LNCaP clone FGC (cell line): Measurements from ENCODE around the gene ZNF799.
"Not testable (repeated sequence)": the region's sequence is repeated elsewhere in the genome, so short reads cannot be mapped to it uniquely, and the experiment has no call there.

Experiments used
- DNase-seq: peaks from one replicate; pipeline ENCODE4 v3.0.0-alpha.2; 2011; ENCODE audit warnings: low read depth
- H3K4me3 ChIP-seq: 2 replicates; pipeline ENCODE4 v1.5.1; 2011; ENCODE audit warnings: mild to moderate bottlenecking, low read depth, low read length, control low read depth
- TF ChIP-seq, protein P1 (sequence below): IDR thresholded peaks from 2 replicates; pipeline ENCODE4 v1.5.1; 2012; ENCODE audit warnings: mild to moderate bottlenecking; ENCODE audit not compliant: control insufficient read depth, insufficient read depth; ENCODE audit errors: extremely low read depth

Gene ZNF799

DNA sequence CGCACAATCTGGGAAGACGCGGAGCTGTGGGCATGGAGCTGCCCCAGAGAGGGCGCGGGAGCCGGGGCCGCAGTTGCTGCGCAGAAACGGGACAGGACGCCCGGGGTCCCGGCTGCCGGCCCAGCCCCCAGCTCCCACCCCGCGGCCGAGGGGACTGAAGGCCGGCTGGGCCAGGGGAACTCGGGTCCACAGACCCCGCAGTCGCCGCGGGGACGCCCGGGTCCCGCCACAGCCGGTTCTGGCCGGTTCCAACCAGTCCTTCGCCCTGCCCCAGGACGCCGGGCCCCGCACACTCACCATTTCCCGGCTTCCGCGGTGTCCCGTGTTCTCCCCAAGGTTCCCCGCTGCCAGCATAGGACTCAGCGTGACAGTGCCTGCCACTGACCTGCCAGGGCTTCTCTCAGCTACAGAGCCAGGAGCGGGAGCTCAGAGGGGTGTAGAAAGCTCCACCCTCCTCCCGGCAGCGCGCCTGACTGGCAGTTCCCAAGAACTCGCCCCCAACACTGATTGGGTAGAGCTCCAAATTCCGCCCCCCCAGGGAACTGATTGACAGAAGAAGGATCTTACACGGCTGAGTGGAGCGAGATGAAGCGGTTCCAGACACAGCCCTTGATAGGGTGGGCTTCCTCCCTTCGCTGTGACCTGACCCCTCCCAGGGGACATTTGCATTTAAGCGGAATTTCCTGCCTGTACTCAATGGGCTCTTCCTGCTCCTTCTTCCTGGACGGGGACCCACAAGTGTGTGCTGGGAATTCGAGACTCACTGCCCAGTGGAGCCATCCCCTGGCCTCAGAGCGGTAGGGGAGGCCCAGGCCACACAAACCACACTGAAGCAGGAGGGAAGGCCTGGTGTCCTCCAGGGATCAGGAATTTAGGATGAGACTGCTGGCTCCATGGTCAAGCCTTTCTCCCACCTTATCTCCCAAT, 35.6 kb downstream of the ZNF799 start, which contains the start of gene ZNF442:
Gene ZNF442, minus strand, starts transcription at position 448 of the 927 bp plus-strand sequence. CDS start 2,052 bp downstream, outside the sequence.
- H3K4me3 ChIP-seq, result peak within 1 kb of the TSS; percentile 78
- TF ChIP-seq, protein P1, sequence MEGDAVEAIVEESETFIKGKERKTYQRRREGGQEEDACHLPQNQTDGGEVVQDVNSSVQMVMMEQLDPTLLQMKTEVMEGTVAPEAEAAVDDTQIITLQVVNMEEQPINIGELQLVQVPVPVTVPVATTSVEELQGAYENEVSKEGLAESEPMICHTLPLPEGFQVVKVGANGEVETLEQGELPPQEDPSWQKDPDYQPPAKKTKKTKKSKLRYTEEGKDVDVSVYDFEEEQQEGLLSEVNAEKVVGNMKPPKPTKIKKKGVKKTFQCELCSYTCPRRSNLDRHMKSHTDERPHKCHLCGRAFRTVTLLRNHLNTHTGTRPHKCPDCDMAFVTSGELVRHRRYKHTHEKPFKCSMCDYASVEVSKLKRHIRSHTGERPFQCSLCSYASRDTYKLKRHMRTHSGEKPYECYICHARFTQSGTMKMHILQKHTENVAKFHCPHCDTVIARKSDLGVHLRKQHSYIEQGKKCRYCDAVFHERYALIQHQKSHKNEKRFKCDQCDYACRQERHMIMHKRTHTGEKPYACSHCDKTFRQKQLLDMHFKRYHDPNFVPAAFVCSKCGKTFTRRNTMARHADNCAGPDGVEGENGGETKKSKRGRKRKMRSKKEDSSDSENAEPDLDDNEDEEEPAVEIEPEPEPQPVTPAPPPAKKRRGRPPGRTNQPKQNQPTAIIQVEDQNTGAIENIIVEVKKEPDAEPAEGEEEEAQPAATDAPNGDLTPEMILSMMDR, result peak; percentile 64
- DNase-seq, result peak; percentile 95

DNA sequence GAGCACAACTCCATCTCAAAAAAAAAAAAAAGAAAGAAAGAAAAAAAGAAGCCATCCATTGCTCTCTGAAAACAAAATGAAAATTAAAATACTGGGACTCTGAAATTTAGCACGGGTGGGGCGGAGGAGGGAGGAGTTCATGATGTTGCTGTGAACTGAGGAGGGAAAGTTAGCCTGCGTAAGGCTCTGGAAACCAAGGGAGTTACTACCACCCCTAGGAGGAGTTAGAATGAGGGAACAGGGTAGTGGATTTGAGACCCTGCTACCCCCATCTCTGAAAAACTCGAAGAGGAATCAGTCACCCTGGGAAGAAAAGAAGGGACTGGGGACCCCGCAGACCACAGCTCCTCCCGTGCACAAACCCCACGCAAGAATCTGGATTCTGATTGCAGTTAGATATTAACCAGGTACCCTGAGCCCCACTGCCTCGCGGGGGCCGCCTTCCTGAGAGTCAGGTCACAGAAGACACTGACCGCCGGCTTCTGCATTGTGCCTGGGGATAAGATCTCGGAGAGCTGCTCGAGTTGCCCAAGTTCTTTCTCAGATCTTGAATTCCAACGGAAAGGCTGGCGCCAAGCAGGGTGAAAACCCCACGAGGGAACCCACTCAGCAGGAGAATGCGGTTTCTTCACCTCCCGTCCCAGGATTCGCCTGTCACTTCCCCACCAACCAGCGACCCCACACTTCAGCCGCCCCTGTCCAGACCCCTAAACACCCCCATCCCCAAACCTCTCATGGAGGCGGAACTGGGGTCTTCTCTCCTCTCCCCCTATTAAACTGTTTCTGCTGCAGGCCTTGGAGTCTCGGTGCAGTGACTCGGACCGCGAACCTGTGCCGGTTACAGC, 36.5 kb downstream of the ZNF799 start:
- DNase-seq, result no peak
- TF ChIP-seq, protein P1, result no peak
- H3K4me3 ChIP-seq, result peak overlapping the region; percentile 78

DNA sequence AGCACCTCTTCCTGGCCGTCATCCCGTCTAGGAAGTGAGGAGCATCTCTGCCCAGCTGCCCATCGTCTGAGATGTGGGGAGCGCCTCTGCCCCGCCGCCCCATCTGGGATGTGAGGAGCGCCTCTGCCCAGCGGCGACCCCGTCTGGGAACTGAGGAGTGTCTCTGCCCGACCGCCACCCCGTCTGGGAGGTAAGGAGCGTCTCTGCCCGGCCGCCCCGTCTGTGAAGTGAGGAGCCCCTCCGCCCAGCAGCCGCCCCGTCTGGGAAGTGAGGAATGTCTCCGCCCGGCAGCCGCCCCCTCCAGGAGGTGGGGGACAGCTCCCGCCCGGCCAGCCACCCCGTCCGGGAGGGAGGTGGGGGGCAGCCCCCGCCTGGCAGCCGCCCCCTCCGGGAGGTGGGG, 38.8 kb downstream of the ZNF799 start:
- H3K4me3 ChIP-seq, DNase-seq: not testable (repeated sequence)

DNA sequence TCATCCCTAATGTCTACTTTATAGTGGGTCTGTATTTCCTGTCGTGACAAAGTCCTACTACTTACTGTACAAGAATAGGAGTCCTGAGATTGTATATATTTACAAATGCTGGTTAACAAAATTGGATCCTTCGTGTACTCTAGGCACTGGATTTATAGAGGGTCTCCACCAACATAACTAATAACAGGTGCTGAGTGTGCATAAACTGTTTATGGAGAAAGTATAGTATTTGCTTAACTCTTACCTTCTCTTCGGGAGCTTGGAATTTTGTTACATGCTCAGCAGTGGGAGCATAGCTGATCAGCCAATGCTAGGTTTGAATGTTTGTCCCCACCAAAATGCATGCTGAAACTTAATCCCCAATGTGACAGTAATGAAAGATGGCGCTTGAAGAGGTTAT, 47.7 kb downstream of the ZNF799 start:
- DNase-seq, result no peak
- TF ChIP-seq, protein P1, result no peak
- H3K4me3 ChIP-seq, result no peak overlapping the region

DNA sequence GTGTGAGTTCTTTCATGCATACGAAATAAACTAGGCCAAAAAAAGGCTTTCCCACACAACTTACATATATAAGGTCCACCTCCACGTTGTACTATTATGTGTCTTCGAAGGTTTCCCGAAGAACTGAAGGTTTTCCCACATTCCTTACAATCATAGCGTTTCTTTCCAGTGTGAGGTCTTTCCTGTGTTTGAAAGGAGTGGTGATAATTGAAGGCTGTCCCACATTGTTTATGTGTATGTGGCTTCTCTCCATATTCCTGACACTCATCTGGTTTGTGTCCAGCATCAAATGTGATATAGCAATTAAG, 50.2 kb downstream of the ZNF799 start:
- TF ChIP-seq, protein P1, result no peak
- no peak for DNase-seq
- H3K4me3 ChIP-seq, result no peak overlapping the region

DNA sequence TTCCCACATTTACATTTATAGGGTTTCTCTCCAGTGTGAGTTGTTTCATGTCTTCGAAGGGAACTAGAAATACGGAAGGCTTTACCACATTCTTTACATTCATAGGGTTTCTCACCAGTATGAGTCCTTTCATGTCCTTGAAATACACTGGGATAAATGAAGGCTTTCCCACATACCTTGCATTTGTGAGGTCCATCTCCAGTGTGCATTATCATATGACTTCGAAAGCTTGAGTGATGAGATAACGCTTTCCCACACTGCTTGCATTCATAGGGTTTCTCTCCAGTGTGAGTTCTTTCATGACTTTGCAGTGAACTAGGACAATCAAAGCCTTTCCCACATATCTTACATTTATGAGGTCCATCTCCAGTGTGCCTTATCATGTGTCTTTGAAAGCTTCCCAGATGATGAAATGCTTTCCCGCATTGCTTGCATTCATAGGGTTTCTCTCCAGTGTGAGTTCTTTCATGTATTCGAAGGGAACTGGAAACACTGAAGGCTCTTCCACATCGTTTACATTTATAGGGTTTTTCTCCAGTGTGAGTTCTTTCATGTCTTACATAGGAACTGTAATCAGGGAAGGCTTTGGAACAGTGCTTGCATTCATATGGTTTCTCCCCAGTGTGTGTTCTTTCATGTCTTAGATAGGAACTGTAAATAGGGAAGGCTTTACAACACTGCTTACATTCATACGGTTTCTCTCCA, 50.7 kb downstream of the ZNF799 start:
- no peak for DNase-seq
- H3K4me3 ChIP-seq, result no peak overlapping the region
- TF ChIP-seq, protein P1, result no peak

DNA sequence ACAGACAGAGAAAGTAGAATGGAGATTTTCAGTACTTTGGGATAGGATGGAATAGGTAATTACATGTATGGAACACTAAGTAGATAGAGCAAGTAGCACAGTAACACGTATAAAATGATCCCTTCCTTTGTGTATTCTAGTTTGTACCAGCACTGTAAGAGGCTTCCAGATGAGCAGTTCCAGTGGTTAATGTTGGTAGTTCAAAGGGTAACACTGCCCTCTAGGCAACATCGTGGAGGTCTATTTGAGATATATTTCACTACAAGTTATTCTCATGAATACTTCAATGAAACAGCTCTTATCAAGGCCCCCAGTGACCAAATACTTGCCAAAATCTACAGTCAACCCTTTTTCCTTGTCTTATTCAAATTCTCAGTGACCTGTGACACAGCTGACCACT, 54.2 kb downstream of the ZNF799 start:
- H3K4me3 ChIP-seq, result no peak overlapping the region
- no peak for DNase-seq
- TF ChIP-seq, protein P1, result no peak
